Spleen (tissue), 7 donors: ENCODE measurements around the gene FPR1.

Source experiments
- POLR2AphosphoS5 ChIP-seq, 3 donors: sonication (generic); formaldehyde crosslinking; IDR thresholded peaks; one replicate each; pipeline ENCODE4 v1.5.1; 2017; ENCODE audit warnings: antibody characterized with exemption in 3 of 3
- TF ChIP-seq, protein P1 (sequence below), 11 experiments: fragments of 200-600 bp in 7 of 11; fragments of 450-650 bp in 4 of 11; sonication (generic) in 4 of 11; IDR thresholded peaks in 8 of 11; conservative IDR thresholded peaks in 3 of 11; 1 replicate in 7 of 11; 2 replicates in 4 of 11; pipeline versions ENCODE4 v1.4.0 to v1.8.0; 2016 to 2021; ENCODE audit warnings: antibody characterized with exemption in 11 of 11, inconsistent platforms in 4 of 11, mild to moderate bottlenecking in 1 of 11
- donor health status: DM: no; HTN: no; CAD: no; lungs with moderate emphysema.
- donor health status: DM: no; HTN: no; CAD: no.
- donor health status: DM: no; HTN: no; CAD: no.

DNA sequence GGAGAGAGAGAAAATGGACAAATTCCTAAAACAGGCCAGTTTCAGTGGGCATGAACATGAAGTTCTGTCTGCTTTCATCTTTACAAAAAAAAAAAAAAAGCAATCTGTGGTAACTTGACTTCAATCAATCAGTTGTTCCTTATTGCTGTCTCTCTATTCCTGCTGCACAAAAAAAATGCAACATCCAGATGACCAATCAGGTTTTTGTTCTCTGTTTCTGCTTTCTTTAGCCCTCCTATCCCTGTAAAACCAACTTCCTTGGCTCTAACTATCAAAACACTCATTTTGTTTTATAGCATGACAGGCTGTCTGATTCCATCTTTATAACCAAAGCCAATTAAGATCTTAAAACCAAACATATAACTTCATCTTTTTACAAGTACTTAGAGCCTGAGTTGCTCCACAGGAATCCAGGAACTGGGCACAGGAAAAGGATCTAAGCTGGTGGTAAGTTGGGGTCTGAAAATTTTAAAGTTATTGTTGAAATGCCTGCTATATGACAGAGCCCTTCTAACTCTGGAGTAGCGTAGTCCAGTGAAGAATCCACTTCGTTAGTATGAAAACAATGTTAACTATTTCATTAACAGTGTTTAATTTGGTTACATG is 43.3 kb upstream of the FPR1 start, which contains the start of gene FPR3:
- TF ChIP-seq POLR2AphosphoS5 (IDR thresholded peaks at IDR 0.05), result no peak
- TF ChIP-seq, protein P1, sequence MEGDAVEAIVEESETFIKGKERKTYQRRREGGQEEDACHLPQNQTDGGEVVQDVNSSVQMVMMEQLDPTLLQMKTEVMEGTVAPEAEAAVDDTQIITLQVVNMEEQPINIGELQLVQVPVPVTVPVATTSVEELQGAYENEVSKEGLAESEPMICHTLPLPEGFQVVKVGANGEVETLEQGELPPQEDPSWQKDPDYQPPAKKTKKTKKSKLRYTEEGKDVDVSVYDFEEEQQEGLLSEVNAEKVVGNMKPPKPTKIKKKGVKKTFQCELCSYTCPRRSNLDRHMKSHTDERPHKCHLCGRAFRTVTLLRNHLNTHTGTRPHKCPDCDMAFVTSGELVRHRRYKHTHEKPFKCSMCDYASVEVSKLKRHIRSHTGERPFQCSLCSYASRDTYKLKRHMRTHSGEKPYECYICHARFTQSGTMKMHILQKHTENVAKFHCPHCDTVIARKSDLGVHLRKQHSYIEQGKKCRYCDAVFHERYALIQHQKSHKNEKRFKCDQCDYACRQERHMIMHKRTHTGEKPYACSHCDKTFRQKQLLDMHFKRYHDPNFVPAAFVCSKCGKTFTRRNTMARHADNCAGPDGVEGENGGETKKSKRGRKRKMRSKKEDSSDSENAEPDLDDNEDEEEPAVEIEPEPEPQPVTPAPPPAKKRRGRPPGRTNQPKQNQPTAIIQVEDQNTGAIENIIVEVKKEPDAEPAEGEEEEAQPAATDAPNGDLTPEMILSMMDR (IDR thresholded peaks at IDR 0.05 in 8 of 11, conservative IDR thresholded peaks at IDR 0.05 in 3 of 11), result no peak
